Vagina (tissue), 2 donors: ENCODE data around the gene REL. TPM values are rescaled to one million over a fixed set of nuclear protein-coding genes. Genes with fewer than 3 reads are reported as not detected.

Source experiments
- DNase-seq, 2 donors: peaks; one replicate each; pipeline ENCODE4 v3.0.0-alpha.2; 2017; ENCODE audit errors: extremely low spot score in 2 of 2
- H3K27ac ChIP-seq: fragments of 200-600 bp; sonication (generic); one replicate; pipeline ENCODE4 v1.5.1; 2019
- H3K27me3 ChIP-seq: fragments of 200-600 bp; sonication (generic); one replicate; pipeline ENCODE4 v1.5.1; 2019
- H3K36me3 ChIP-seq, 2 donors: fragments of 200-600 bp; sonication (generic); one replicate each; pipeline ENCODE4 v1.5.1; 2017 to 2019
- H3K4me1 ChIP-seq: fragments of 200-600 bp; sonication (generic); one replicate; pipeline ENCODE4 v1.5.1; 2019
- H3K4me3 ChIP-seq, 2 donors: fragments of 200-600 bp; sonication (generic); 1 replicate in 1 of 2; 2 replicates in 1 of 2; pipeline ENCODE4 v1.5.1; 2016 to 2019
- H3K9me3 ChIP-seq: fragments of 200-600 bp; sonication (generic); one replicate; pipeline ENCODE4 v1.5.1; 2019
- POLR2A ChIP-seq, 2 donors: fragments of 450-650 bp; IDR thresholded peaks; one replicate each; pipeline ENCODE4 v1.6.1; 2017; ENCODE audit warnings: antibody characterized with exemption in 2 of 2, mild to moderate bottlenecking in 2 of 2, moderate library complexity in 2 of 2
- POLR2AphosphoS5 ChIP-seq, 2 donors: sonication (generic); formaldehyde crosslinking; IDR thresholded peaks; one replicate each; pipeline ENCODE4 v1.9.0; 2017; ENCODE audit warnings: antibody characterized with exemption in 2 of 2, mild to moderate bottlenecking in 2 of 2, low read depth in 1 of 2; ENCODE audit not compliant: insufficient read depth in 1 of 2
- intact Hi-C: fragments of 100-400 bp; cut with DNase I; formaldehyde crosslinking; loops from one replicate; pipeline ENCODE4 v1.15.1; 2023
- total RNA-seq: library from RNA; depleted of rRNA; stranded (reverse); fragments of >200 nt; gene quantifications from one replicate; pipeline ENCODE4 v1.2.3, GENCODE V29; 2016
- TF ChIP-seq, protein P1 (sequence below), 3 experiments: fragments of 450-650 bp in 2 of 3; fragments of 200-600 bp in 1 of 3; sonication (generic) in 1 of 3; IDR thresholded peaks; one replicate each; pipeline ENCODE4 v1.5.1; 2017 to 2019; ENCODE audit warnings: antibody characterized with exemption in 3 of 3, mild to moderate bottlenecking in 2 of 3, moderate library complexity in 2 of 3

REL gene
- total RNA-seq, 1 donor from 2014 or later = 29.0 TPM

DNA sequence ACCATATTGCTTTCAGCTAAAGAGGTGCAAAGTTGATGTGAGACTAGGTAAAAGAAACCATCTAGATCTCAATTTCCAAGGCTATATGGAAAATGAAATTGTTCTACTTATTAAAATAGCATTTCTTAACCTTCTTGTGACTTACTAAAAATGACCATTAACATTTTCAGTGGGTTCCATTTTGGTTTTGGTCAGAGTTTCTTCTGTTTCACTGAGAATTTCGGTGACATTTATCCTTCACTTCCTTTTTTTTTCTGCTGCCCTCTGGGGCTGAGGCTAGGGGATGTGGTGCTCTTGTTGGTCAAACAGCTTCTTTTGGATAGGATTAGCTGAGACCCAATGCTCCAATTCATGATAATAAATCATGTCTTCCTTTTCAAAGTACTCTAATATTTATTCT lies 44.3 kb upstream of the REL start:
- no peak for DNase-seq
- no peak overlapping the region for H3K4me3 ChIP-seq

DNA sequence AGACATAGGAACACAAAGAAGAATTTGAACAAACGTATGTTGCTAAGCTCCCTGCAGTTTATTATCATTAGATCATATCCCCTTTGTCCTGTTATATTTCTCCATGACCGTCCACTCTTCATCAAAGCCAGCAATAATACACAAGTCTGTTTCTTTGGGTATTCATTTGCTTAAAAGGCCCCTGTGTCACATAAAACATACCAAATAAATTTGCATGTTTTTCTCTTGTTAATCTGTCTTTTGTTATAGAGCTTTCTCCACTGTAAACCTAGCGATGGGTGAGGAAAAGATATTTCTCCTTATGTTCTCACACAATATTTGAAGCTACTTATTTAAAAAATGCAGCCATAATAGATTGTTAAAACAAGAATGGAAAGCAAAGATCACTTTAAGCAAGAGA lies 42.9 kb upstream of the REL start:
- DNase-seq = no peak
- TF ChIP-seq, protein P1, sequence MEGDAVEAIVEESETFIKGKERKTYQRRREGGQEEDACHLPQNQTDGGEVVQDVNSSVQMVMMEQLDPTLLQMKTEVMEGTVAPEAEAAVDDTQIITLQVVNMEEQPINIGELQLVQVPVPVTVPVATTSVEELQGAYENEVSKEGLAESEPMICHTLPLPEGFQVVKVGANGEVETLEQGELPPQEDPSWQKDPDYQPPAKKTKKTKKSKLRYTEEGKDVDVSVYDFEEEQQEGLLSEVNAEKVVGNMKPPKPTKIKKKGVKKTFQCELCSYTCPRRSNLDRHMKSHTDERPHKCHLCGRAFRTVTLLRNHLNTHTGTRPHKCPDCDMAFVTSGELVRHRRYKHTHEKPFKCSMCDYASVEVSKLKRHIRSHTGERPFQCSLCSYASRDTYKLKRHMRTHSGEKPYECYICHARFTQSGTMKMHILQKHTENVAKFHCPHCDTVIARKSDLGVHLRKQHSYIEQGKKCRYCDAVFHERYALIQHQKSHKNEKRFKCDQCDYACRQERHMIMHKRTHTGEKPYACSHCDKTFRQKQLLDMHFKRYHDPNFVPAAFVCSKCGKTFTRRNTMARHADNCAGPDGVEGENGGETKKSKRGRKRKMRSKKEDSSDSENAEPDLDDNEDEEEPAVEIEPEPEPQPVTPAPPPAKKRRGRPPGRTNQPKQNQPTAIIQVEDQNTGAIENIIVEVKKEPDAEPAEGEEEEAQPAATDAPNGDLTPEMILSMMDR (IDR thresholded peaks at IDR 0.05) = no peak
- TF ChIP-seq POLR2A (IDR thresholded peaks at IDR 0.05) (no peak), POLR2AphosphoS5 (IDR thresholded peaks at IDR 0.05; ENCODE audit: insufficient read depth in 1 of 2, low read depth in 1 of 2) (no peak)
- H3K27ac ChIP-seq = no peak overlapping the region
- H3K4me1 ChIP-seq = no peaks in the 10 kb centered on the region
- H3K36me3 ChIP-seq = no peaks in the 10 kb centered on the region
- H3K9me3 ChIP-seq = no peaks in the 10 kb centered on the region
- no peaks in the 10 kb centered on the region for H3K27me3 ChIP-seq
- no peak overlapping the region for H3K4me3 ChIP-seq
- intact Hi-C loops = no loop called here

More for the DNA sequence above, 44.3 kb upstream of the REL start:
- intact Hi-C loops = no loop called here
- no peaks in the 10 kb centered on the region for H3K36me3 ChIP-seq
- no peaks in the 10 kb centered on the region for H3K27me3 ChIP-seq
- H3K27ac ChIP-seq = no peak overlapping the region
- H3K4me1 ChIP-seq = no peaks in the 10 kb centered on the region
- H3K9me3 ChIP-seq = no peaks in the 10 kb centered on the region
- TF ChIP-seq POLR2AphosphoS5 (IDR thresholded peaks at IDR 0.05; ENCODE audit: insufficient read depth in 1 of 2, low read depth in 1 of 2) = no peak
- TF ChIP-seq, protein P1 (IDR thresholded peaks at IDR 0.05) = no peak
- TF ChIP-seq POLR2A (IDR thresholded peaks at IDR 0.05) = no peak

- no peaks in the 10 kb centered on the region for H3K4me1 ChIP-seq
- no peak for DNase-seq
- no peak overlapping the region for H3K4me3 ChIP-seq
- no peaks in the 10 kb centered on the region for H3K27me3 ChIP-seq
- H3K27ac ChIP-seq = no peak overlapping the region
- TF ChIP-seq POLR2A (IDR thresholded peaks at IDR 0.05) = no peak
- TF ChIP-seq, protein P1 (IDR thresholded peaks at IDR 0.05) = no peak
- no peaks in the 10 kb centered on the region for H3K9me3 ChIP-seq
- H3K36me3 ChIP-seq = no peaks in the 10 kb centered on the region
- intact Hi-C loops = no loop called here
These were observed 42.1 kb upstream of the REL start for GRCh38 chr2:60839126-60839813.

DNA sequence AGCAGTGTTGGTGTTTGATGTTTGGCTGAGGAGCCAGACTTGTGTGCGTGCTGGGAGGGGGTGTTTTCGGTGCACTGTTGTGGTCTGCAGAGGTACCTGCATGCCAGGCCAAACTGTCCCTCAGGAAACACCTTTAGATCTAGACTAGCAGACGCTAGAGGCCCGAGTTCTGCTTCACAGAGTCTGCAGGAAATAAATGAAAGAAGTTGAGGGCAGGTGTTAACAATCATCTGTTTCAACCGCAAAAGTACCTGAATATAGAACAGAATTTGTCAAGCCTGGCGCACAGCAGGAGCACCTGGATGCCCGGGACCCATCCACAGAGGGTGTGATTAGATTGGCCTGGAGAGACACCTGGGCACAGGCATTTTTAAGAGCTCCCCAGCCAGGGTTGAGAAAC lies 40.5 kb upstream of the REL start:
- Histone ChIP-seq H3K27me3 (no peaks in the 10 kb centered on the region), H3K4me3 (no peak overlapping the region), H3K36me3 (no peaks in the 10 kb centered on the region), H3K9me3 (no peaks in the 10 kb centered on the region), H3K4me1 (no peaks in the 10 kb centered on the region), H3K27ac (no peak overlapping the region)
- TF ChIP-seq POLR2A (IDR thresholded peaks at IDR 0.05) = no peak
- no peak for TF ChIP-seq POLR2AphosphoS5 (IDR thresholded peaks at IDR 0.05; ENCODE audit: insufficient read depth in 1 of 2, low read depth in 1 of 2)
- TF ChIP-seq, protein P1 (IDR thresholded peaks at IDR 0.05) = no peak
- DNase-seq = no peak
- intact Hi-C loops = no loop called here

GRCh38 chr2:60843006-60843405 lies 38.4 kb upstream of the REL start:
- no peaks in the 10 kb centered on the region for H3K27me3 ChIP-seq
- no peak for DNase-seq
- intact Hi-C loops = no loop called here
- no peaks in the 10 kb centered on the region for H3K4me1 ChIP-seq
- H3K4me3 ChIP-seq = no peak overlapping the region
- no peak overlapping the region for H3K27ac ChIP-seq
- H3K9me3 ChIP-seq = no peaks in the 10 kb centered on the region
- TF ChIP-seq POLR2AphosphoS5 (IDR thresholded peaks at IDR 0.05; ENCODE audit: insufficient read depth in 1 of 2, low read depth in 1 of 2) (no peak), POLR2A (IDR thresholded peaks at IDR 0.05) (no peak)
- TF ChIP-seq, protein P1 (IDR thresholded peaks at IDR 0.05) = no peak
- H3K36me3 ChIP-seq = no peaks in the 10 kb centered on the region
